Osteoblast (primary cell): ENCODE results near the gene C1orf174. TPM values are rescaled to one million over a fixed set of nuclear protein-coding genes. Genes with fewer than 3 reads are reported as not detected.

Source experiments
- DNase-seq: peaks from one replicate; pipeline ENCODE4 v3.0.0; 2011; ENCODE audit warnings: low spot score, mixed read lengths; ENCODE audit not compliant: insufficient read length; ENCODE audit errors: missing footprints
- H2AFZ ChIP-seq: 2 replicates; pipeline ENCODE4 v1.6.0; 2011; ENCODE audit warnings: mild to moderate bottlenecking, low read length
- H3K27ac ChIP-seq: 2 replicates; pipeline ENCODE4 v1.5.1; 2011; ENCODE audit warnings: mild to moderate bottlenecking, low read depth, low read length, moderate library complexity
- H3K27me3 ChIP-seq: 2 replicates; pipeline ENCODE4 v1.6.0; 2012; ENCODE audit warnings: mild to moderate bottlenecking, control low read depth, inconsistent platforms, low read length, moderate library complexity; ENCODE audit not compliant: insufficient read depth
- H3K36me3 ChIP-seq: 2 replicates; pipeline ENCODE4 v1.5.1; 2011; ENCODE audit warnings: mild to moderate bottlenecking, low read length, control low read depth, moderate library complexity; ENCODE audit not compliant: insufficient read depth
- H3K4me1 ChIP-seq: 2 replicates; pipeline ENCODE4 v1.5.1; 2011; ENCODE audit warnings: mild to moderate bottlenecking, low read length, control low read depth, moderate library complexity; ENCODE audit not compliant: insufficient read depth
- H3K4me2 ChIP-seq: 2 replicates; pipeline ENCODE4 v1.6.0; 2011; ENCODE audit warnings: mild to moderate bottlenecking, low read length; ENCODE audit not compliant: insufficient read depth
- H3K4me3 ChIP-seq: fragments of 200-600 bp; sonication (generic); 3 replicates; pipeline ENCODE4 v1.5.1; 2012; ENCODE audit warnings: mild to moderate bottlenecking, low read length, inconsistent platforms; ENCODE audit not compliant: insufficient read depth
- H3K79me2 ChIP-seq: 2 replicates; pipeline ENCODE4 v1.6.0; 2012; ENCODE audit warnings: mild to moderate bottlenecking, low read length, control low read depth, inconsistent platforms; ENCODE audit not compliant: insufficient read depth
- H3K9me3 ChIP-seq: 2 replicates; pipeline ENCODE4 v1.5.1; 2011; ENCODE audit warnings: low read depth, low read length, control low read depth
- H4K20me1 ChIP-seq: 2 replicates; pipeline ENCODE4 v1.6.0; 2012; ENCODE audit warnings: mild to moderate bottlenecking, low read length, control low read depth; ENCODE audit not compliant: insufficient read depth
- CTCF ChIP-seq: IDR thresholded peaks from 2 replicates; pipeline ENCODE4 v1.5.1; 2011; ENCODE audit warnings: mild to moderate bottlenecking, low read depth, low read length, moderate library complexity; ENCODE audit errors: extremely low read depth
- total RNA-seq: library from RNA; depleted of rRNA; stranded (reverse); fragments of >200 nt; gene quantifications from 2 replicates; pipeline ENCODE4 v1.2.3, GENCODE V29; 2012

The C1orf174 gene
- total RNA-seq, 1 donor = 29.3 TPM

GRCh38 chr1:3929126-3929525, 29.1 kb upstream of the C1orf174 start:
- H3K4me1 ChIP-seq = no peaks in the 10 kb centered on the region
- H4K20me1 ChIP-seq = no peaks in the 10 kb centered on the region
- H3K4me2 ChIP-seq = no peak overlapping the region
- H3K27me3 ChIP-seq = no peaks in the 10 kb centered on the region
- TF ChIP-seq CTCF = no peak
- no peak overlapping the region for H2AFZ ChIP-seq
- DNase-seq = no peak
- H3K79me2 ChIP-seq = no peaks in the 10 kb centered on the region
- no peaks in the 10 kb centered on the region for H3K36me3 ChIP-seq
- H3K27ac ChIP-seq = no peak overlapping the region
- no peak overlapping the region for H3K4me3 ChIP-seq
- no peaks in the 10 kb centered on the region for H3K9me3 ChIP-seq

DNA sequence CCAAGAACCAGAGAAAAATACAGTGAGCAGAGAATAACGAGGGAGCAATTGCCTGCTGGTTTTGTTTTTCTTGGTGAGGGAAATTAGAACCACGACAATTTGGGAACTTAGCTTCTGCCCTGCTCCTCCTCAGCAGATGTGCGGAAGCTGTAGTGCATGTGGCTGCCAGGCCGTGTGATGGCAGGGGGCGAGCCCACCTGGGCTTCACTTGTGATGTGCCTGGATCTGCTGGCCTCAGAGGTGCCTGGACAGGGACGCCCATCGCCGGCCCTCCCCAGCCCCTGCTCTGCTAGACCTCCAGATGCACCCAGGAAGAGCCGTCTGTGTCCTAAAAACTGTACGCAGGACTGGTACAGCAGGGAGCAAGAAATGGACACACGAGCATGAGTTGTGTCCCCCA, 28.5 kb upstream of the C1orf174 start:
- TF ChIP-seq CTCF = no peak
- no peaks in the 10 kb centered on the region for H3K9me3 ChIP-seq

DNA sequence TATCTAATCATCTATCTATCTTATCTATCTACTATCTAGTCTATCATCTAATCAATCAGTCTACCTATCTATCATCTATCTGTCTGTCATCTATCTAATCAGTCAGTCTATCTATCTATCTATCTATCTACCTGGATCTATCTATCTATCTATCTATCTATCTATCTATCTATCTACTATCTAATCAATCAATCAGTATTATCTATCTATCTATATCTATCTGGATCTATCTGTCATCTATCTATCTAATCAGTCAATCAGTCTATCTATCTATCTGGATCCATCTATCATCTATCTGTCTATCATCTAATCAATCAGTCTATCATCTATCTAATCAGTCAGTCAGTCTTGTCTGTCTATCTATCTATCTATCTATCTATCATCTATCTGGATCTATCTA, 26.9 kb upstream of the C1orf174 start:
- no peaks in the 10 kb centered on the region for H3K36me3 ChIP-seq

More for the DNA sequence above, 28.5 kb upstream of the C1orf174 start:
- no peak overlapping the region for H3K4me2 ChIP-seq
- no peak overlapping the region for H3K4me3 ChIP-seq
- H4K20me1 ChIP-seq = no peaks in the 10 kb centered on the region
- no peak overlapping the region for H2AFZ ChIP-seq
- no peaks in the 10 kb centered on the region for H3K79me2 ChIP-seq
- no peaks in the 10 kb centered on the region for H3K4me1 ChIP-seq
- peak; percentile 21 for DNase-seq
- no peaks in the 10 kb centered on the region for H3K27me3 ChIP-seq
- H3K36me3 ChIP-seq = no peaks in the 10 kb centered on the region
- no peak overlapping the region for H3K27ac ChIP-seq

GRCh38 chr1:3925762-3926161, 25.7 kb upstream of the C1orf174 start:
- H3K4me1 ChIP-seq = no peaks in the 10 kb centered on the region
- no peak overlapping the region for H3K4me3 ChIP-seq
- no peaks in the 10 kb centered on the region for H3K36me3 ChIP-seq
- no peak overlapping the region for H2AFZ ChIP-seq
- no peak overlapping the region for H3K4me2 ChIP-seq
- no peaks in the 10 kb centered on the region for H4K20me1 ChIP-seq
- H3K79me2 ChIP-seq = no peaks in the 10 kb centered on the region
- H3K27ac ChIP-seq = no peak overlapping the region
- peak; percentile 58 for DNase-seq
- H3K27me3 ChIP-seq = no peaks in the 10 kb centered on the region
- no peak for TF ChIP-seq CTCF
- H3K9me3 ChIP-seq = no peaks in the 10 kb centered on the region

More for the DNA sequence above, 26.9 kb upstream of the C1orf174 start:
- Histone ChIP-seq H2AFZ (no peak overlapping the region), H3K4me2 (no peak overlapping the region), H4K20me1 (no peaks in the 10 kb centered on the region), H3K27me3 (no peaks in the 10 kb centered on the region), H3K9me3 (no peaks in the 10 kb centered on the region), H3K4me3 (no peak overlapping the region), H3K4me1 (no peaks in the 10 kb centered on the region), H3K27ac (no peak overlapping the region), H3K79me2 (no peaks in the 10 kb centered on the region)
- no peak for DNase-seq
- TF ChIP-seq CTCF = no peak
